GM19397 (cell line): ENCODE measurements around the gene BRINP2.

ENCODE experiments used
- ATAC-seq: cut with Tn5 transposase; IDR thresholded peaks from one replicate; pipeline ENCODE4 v1.9.1; 2021; ENCODE audit warnings: mild to moderate bottlenecking, moderate library complexity; ENCODE audit not compliant: unreplicated experiment

The BRINP2 gene

DNA sequence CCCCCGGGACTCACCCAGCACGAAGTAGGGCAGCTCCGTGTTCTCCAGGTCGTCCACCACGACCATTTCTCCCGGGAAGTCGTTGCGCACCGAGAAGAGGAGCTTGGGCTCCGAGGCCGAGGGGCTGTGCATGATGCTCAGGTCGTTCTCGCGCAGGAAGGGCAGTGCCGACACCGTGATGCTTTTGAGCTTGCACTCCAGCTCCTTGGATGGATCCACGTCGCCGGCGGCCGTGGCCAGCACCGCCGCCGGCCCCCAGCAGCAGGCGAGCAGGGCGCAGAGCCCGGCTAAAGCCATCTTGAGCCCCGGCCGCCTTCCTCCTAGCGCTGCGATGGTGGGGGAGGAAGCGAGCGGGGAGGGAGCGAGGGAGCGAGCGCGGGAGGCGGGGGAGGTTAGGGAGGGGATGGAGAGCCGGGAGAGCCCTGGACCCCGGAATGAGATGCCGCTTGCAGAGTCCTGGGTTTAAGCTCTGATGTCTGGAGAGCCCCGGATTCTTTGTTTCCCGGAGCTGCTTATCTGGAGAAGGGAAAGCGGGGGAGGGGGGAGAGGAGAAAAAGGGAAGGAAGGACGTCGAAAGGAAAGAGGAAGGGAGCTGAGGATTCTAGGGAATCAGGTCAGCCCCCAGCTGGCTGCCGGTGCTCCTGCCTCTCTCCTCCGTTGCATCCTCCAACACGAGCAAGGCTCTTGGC lies 6.2 kb upstream of the BRINP2 start, which contains the start of gene ASTN1:
TSS of gene ASTN1 (minus strand) at position 333 of the 689 bp plus-strand sequence. CDS start at position 297, 36 bp downstream.
- no peak for ATAC-seq

DNA sequence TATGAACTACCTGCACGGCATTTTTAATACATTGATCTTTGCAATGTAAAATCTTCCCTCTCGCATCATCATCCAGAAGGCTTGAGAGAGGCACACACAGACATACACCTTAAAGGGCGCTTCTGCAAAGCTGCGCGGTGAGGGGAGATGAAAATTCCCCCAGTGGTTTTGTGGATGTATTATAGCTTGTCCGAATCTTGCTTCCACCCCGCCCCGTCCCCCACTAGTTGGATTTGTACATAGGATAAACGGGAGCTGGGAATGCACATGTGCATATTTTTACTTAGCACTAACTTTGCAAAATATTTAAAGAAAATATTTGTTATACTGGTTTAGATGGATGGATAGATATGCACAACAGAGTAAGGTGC lies 5.7 kb upstream of the BRINP2 start:
- no peak for ATAC-seq

DNA sequence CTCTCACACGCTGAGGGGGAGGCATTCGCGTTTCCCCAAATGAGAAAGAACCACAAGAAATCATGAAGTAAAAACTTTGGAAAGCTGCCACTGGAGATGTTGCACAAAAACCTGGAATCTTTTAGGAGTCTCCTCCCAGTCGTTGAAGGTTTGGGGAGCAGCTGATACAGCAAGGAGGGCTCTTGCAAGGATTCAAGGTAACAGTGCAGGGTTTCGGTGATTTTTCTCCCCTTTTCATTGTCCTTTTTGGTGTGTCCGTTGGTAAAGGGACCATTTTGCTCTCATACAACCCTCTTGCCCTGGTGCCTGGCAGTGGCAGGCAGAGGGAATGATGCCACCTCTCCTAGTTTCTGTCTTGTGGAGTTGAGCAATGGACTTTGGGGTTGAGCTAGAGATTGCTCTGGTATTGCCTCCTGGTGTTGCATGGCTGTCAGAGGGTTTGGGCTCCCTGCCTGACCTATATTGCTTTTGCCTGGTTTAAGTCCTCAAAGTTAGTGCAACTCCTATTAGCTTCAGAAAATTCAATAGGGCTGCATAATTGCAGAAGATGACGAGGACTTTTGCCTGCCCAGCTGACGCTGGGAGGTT lies 872 bp downstream of the BRINP2 start:
- ATAC-seq: no peak

DNA sequence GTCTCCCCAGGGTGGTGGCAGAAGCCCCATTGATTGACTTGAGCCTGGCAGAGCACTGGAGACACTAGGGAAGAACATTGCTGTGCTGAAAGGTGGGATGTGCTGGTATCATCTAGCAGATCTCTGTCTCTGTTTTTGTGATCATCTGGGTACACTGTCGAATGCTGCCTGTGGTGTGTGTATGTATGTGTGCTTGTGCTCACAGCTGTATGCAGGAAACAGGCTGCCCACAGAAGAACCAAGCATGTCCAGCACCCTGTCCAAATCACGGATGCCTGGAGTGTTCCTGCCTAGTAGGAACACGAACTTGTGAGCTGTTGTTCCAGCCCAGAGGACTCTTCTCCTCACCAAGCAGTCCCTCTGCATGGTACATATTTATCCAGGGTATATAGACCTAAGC lies 1.5 kb downstream of the BRINP2 start:
- no peak for ATAC-seq

DNA sequence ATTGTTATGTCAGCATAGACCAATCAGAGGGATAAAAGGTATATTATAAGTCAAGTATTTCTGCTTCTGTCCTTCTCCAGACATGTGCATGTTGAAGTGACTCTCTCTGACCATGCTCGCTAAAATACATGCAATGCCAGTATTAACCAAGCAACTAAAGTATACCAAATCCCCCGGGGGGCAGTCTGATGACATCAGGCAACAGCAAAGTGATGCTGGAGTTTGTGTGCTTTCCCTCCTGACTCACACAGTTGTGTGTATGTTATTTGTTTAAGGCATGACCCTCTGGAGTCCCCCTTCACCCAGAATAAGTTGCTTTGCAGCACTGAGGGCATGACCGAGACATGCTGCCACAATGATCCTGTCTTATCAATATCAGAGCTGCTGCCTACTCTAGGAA lies 2.1 kb downstream of the BRINP2 start:
- ATAC-seq: no peak

DNA sequence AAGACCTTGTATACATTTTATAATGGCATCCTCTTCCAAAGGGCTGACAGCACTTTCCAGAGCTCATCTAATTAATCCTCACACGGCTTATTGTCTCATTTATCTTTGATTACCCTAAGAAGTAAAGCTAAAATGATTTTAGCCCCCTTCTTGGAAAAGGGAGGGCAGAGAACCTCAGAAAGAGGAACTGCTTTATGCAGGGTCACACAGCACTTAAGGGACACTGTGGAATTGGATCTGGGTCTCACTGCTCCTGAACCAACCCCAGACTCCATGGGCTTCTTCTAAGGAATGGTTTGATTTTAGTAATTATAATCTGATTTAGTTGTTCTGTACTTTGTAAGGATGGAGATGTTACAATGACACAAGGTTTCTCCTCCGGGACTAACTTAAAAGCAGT lies 3.2 kb downstream of the BRINP2 start:
- ATAC-seq: no peak

DNA sequence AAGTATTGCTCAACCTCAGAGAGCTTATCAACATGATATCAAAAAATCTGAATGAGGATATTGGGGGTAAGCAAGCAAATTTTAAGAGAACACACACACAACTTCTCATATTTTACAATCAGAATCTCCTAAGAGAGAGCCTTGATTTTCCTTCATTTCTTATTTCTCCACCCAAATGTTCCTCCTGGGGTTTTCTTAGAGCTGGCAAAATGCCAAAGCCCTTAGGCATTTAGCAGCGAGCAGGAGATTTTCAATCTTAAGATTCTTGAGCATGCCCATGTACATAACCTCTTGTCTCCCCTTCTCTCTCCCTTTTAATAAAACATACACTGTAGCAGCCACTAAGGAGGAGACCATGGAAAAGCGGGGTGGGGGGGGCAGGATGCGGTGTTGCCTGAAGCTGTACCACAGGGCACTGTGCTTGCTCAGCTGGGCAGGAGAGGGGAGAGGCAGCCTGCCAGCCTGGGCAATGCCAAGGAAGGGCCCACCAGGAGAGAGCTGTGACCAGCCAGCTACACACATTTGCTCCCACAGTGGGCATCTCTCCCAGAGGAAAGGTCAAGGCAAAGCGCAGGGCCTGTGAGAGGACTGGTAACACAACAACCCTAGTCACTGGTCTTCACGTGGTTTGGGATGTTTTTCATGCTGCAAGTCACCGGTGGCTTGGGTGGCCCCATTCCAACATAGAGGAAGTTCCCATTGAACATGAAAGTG lies 4.3 kb downstream of the BRINP2 start:
- no peak for ATAC-seq

DNA sequence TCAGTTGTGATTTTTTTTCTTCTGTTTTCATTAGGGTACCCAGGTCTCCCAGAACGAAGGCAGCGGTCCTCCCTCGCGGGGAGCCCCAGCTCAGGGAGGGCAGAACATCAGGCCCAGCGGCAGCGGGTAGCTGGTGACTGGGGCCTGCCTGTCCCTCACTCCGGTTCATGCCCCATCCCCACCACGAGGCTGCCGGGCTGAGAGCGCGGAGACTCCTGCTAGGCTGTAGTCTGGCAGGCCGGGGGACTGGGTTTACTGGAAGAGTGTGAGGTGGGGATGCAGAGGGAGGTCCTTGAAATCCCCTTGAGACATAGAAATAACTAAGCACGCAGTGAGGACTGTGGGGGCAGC lies 10.5 kb downstream of the BRINP2 start:
- ATAC-seq: peak; percentile 21

DNA sequence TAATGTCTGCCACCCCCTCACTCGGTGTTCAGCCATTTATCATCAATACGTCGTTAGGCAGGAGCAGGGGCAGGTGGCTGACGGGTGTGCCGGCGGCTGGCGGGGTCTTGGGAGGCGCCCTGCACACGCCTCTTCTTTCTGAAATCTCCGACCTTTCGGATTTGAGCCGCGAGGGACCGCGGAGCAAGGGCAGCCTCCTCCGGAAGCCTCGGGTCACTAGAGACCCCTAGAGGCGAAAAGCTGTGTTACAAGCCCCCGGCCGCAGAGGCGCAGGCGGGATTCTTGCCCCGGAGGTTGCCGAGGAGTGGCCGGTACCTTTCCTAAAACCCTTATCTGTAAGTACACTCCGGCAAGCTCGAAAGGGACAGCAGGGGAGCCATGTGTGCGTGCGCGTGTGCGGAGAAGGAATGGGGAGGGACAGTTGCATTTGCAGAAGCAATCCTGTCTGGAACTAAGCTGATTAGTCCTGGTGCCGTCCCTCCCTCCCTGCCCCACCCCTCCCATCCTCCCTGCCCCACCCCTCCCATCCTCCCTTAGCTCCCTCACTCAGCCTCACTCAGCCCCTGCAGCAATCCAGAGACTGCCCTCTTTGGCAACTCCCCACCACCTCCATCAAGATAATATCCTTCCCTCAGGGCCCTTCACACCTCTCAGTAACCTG lies 11.0 kb downstream of the BRINP2 start:
- peak; percentile 92 for ATAC-seq

DNA sequence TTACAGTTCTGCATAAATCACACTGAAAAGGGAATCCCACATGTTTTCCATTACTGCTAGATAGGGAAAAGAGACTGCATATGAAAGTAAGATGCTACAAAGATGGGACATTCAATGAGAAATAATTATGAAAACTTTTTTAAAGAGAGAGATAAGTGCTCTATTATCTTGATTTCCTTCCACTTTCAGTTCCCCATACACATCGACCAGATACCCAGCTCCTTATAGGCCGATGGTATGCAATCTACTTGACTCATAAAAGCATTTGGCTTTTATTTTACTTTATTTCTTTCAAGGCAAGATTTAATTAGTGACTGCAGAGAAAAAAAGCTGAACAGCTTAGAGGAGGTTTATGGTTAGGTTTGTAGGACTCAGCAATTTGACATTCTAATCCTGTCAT lies 13.1 kb downstream of the BRINP2 start:
- ATAC-seq: no peak

DNA sequence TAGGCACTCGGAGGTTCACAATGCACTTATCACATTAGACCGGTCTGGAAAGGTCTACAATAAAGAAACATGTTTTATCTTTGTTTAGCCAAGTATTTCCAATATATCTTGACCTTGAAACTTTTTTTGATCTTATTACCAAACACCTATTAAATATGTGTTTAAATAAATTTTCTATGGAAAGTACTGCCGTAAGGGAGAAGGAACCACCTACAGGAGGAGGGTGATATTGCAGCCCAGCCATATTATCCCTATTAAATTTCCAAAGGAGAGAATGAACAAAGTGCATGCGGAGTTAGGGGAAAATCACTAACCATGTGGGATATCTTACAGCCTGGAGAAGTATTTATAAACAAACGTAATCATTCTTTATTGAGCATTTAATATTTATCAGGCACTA lies 14.5 kb downstream of the BRINP2 start:
- ATAC-seq: no peak

DNA sequence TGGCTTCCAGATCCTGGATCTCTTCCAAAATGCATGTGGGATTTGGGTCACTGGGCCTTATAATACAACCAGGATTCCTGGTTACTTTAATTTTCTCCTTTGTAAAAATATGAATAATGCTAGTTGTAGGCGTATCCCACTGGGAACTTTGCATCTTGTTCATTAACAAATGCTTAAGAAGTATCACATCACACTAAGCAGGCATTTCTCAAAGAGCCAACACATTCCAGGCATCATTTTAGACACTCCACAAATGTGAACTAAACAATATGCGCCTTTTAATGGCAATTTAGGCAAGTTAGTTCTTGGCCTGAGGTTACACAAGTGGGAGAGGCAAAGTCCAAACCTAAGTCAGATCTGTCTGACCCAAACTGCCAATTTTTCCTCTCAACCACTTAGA lies 15.9 kb downstream of the BRINP2 start:
- no peak for ATAC-seq

DNA sequence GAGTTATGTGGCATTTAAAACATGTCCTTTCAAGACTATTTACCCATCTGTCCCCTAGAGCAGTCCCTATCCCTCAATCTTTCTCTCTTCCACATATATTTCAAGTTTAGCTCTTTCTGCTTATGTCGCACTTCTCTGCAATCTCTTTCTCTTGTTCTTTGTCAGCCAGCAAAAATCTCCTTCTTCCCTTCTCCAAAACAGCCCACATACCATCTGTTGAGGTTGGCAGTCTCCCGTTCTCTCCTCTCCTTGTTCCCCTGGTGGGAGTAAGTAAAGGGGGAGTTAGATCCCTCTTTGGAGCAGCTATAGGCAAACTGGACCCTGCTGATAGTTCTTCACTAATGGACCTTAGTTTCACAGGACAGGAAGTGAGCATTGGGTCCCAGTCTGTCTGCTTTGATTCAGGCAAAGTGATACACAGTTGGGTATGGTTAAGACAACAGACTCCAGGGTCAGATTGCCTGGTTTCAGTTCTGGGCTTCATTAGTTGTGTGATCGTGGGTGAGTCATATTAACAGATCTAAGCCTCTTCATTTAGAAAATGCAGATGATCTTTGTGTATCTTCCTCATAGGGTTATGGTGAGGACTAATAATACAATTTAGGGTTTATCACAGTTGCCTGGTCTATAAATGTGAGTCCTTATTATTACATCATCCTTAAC lies 19.7 kb downstream of the BRINP2 start:
- ATAC-seq: no peak

DNA sequence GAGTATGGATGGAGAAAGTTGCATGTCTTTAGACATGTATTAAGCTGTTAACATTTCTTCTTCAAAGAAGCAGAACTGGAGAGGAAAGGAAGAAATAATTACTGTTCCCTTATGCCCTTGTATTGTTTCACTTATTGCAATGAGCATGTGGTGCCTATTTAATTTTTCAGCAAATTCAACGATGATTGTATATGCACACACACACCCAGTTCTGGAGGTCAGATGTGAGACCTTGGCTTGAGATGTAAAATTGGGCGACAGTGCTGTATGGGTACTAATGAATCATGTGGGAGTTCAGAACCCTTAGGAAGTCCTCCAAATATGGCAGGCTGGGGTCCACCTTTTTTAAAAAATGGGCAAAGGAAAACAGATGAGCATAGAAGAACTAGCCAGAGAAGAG lies 27.5 kb downstream of the BRINP2 start:
- ATAC-seq: no peak

DNA sequence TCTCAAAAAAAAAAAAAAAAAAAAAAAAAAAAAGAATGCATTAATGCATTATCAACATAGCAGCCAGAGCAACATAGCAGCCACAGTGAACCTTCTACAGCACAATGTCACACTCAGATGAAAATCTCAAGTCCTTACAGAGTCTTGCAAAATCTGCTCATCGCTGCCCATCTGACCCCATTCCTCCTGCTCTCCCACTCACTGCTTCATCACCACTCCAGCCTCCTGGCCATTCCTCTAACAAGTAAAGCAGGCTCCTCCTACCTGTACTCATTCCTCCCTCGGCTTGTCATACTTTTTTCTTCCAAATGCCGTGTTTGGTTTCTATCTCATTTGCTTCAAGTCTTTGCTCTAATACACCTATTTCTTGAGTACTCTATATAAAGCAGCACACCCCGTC lies 29.5 kb downstream of the BRINP2 start:
- ATAC-seq: no peak

DNA sequence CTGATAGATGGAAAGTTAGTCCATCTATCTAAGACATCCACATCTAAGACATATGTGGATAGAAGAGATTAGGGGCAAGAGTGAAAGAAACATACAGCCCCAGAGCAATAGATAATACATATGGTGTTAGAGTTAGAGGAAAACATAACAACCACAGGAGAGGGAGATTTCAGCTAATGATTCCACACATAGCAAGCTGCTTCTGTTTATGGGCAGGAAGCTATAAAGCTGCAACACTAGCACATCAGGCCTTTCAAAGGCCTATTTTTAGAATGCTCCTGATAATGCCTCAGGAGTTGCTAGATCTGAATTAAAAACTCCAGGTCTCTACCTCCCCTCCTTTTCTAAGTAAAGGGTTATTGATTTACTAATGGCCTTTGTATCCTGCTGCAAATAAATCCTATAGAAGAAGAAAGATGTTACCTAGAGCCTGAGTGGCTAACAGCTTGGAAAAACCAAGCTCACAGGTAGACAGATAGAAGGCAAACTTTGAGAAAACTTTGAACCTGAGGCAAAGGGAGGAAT lies 36.1 kb downstream of the BRINP2 start:
- ATAC-seq: no peak

DNA sequence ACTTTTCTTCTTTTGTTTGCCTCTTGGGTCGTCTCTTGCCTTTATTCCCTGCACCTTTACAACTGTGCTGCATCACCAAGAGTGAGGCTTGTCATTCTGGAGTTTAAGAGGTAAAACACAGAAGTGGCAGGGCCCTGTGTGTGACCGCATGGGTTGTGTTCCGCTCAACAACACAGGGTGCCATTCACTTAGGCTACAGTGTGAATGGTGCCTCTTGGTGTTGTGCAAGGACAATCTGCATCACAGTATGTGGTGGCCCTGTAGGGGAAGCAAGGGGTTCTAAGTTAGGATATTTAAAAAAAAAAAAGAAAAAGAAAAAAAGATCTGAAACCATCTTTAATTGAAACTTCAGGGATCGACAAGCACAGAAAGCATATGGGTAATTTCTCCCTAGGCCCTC lies 38.2 kb downstream of the BRINP2 start:
- ATAC-seq: no peak

DNA sequence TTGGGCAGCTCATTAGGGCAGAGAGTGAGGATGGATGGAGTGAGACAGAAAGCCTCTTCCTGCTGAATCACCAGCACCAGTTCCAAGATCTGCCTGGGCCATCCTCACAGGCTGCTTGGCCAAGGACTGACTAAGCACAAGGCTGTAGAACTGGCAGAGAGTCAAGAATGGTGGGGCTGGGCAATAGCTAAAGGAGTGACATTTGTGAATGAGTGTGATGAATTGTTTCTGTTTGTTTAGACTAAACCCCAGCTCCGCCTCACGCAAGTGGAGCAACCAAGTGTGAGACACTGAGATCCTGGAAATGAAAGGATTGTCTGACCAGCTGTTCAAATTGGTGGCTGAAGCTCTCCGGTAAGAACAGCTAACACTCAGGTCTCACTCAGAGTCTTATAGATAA lies 38.6 kb downstream of the BRINP2 start:
- no peak for ATAC-seq

DNA sequence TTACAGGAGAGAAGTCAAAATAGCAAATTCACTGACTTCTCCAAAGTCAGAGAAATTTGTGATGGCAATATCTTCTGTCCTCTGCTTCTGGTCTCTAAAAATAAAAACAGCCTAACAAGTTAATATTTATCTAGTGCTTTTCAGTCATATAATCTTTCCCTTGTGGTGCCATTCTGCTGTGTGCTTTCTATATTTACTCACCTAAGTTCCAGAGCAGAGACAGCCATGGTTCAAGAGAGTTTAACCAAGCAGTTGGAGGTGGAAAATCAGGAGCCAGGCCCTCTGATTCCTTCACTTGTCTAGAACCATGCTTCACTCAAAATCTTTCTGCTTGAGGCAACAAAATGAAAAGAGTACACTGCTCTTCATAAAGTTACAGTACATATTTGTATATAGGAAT lies 39.3 kb downstream of the BRINP2 start:
- no peak for ATAC-seq

DNA sequence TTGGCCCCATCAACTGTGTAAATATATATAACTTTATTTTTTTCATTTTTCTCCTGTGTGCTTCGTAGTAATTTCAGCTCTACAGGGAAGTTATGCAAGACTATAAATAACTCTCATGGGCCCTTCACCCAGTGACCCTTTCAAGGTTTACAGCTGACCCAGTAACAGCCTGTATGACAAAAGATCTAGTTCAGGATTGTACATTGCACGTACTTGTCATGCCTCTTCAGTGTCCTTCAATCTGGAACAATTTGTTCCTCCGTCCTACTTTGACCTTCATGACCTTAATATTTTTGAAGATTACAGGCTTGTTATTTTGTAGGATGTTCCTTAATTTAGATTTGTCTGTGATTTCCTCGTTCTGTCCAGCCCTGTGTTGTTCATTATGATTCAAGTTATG lies 40.5 kb downstream of the BRINP2 start:
- no peak for ATAC-seq

DNA sequence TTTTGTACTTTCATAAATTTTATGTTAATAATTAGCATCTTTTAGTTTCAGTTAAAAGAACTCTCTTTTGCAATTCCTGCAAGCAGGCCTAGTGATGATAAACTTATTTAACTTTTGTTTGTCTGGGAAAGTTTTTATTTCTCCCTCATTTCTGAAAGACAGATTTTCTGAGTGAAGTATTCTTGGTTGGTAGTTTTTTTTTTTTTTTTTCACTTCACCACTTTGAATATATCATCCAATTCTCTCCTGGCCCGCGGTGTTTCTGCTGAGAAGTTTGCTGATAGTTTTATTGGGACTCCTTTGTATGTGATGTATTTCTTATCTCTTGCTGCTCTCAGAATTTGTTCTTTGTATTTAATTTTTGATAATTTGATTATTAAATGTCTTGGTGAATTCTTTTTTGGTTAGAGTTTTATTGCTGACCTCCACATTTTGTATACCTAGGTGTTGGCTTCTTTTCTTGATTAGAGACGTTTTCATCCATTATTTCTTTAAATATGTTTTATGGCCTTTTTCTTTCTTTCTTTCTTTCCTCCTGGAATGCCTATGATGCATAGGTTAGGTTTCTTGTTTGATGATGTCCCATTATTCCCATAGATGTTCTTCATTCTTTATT lies 45.9 kb downstream of the BRINP2 start:
- no peak for ATAC-seq
